ENCODE measurements around the gene ZNF225. TPM values are rescaled to one million over a fixed set of nuclear protein-coding genes. Genes with fewer than 3 reads are reported as not detected.

Gene ZNF225
- total and polyA plus RNA-seq, 9 of the 15 experiments (the other 6 are each of a cell fraction or from before 2014, with no cell fraction given): 1.4 to 4.2 (median 2.2) TPM

DNA sequence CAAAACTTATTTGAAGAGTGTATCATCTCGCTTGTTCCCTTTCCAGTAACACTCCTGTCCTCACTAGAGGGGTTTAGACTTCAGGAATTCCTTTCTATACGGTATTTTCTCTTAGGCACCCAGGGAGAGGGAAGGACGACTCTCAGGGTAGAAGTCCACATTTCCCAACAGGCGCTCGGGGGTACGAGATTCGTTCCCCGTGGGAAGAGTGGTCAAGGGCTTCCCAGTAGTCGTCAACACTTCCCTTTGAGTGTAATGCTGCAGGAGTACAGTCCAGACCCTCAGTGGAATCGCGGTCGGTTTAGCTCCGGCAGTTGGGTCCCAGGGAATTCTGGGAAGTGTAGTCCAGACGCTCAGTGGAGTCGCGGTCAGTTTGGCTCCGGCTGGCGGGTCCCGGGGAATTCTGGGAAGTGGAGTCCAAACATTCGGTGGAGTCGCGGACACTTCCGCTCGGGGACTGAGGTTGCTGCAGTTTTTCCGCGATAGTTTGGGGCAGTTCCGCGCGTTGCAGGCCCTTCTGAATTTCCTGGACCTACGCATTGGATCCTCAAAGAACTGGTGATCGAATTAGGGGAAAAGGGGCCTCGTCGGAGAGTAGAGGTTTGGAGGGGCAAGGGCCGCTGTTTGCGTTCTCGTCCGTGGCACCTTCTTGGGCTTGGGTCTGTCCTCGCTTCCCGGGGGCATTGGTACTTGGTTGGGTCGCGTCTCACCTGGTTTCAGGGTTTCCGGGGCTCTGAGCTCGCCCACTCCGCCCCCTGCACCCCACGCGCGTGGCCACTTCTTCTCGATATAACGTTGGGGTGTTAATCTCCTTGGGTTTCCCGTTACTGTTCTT lies 19.1 kb upstream of the ZNF225 start, which contains the start of gene ZNF224 (continued):
- TF ChIP-seq, protein P1, sequence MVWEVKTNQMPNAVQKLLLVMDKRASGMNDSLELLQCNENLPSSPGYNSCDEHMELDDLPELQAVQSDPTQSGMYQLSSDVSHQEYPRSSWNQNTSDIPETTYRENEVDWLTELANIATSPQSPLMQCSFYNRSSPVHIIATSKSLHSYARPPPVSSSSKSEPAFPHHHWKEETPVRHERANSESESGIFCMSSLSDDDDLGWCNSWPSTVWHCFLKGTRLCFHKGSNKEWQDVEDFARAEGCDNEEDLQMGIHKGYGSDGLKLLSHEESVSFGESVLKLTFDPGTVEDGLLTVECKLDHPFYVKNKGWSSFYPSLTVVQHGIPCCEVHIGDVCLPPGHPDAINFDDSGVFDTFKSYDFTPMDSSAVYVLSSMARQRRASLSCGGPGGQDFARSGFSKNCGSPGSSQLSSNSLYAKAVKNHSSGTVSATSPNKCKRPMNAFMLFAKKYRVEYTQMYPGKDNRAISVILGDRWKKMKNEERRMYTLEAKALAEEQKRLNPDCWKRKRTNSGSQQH (CRISPR knock-in tag; IDR thresholded peaks at IDR 0.05): no peak
- TF ChIP-seq MED1 (CRISPR knock-in tag; IDR thresholded peaks at IDR 0.05; ENCODE audit: borderline replicate concordance) (no peak), SRSF1 (IDR thresholded peaks at IDR 0.05; ENCODE audit: low read depth, low read length) (no peak), BCOR (IDR thresholded peaks at IDR 0.05) (no peak), ZNF140 (CRISPR knock-in tag; IDR thresholded peaks at IDR 0.05) (no peak), MEIS2 (IDR thresholded peaks at IDR 0.05; ENCODE audit: partially characterized antibody) (no peak), PML (IDR thresholded peaks at IDR 0.05; ENCODE audit: low read length) (no peak), FUS (optimal IDR thresholded peaks at IDR 0.05; ENCODE audit: low read depth, low read length) (no peak), HLTF (IDR thresholded peaks at IDR 0.05) (no peak), DPF2 (IDR thresholded peaks at IDR 0.05) (no peak), JUND (IDR thresholded peaks at IDR 0.05; ENCODE audit: borderline replicate concordance, low read depth, low read length) (peak; percentile 62; the same call in 1 of the 2 replicates), JUND (tag; IDR thresholded peaks at IDR 0.05; ENCODE audit: borderline replicate concordance, low read depth, low read length) (no peak; the same call in 2 of the 3 replicates), ZFP36 (IDR thresholded peaks at IDR 0.05; ENCODE audit: low read depth, low read length, partially characterized antibody) (no peak)
- TF ChIP-seq, protein P2, sequence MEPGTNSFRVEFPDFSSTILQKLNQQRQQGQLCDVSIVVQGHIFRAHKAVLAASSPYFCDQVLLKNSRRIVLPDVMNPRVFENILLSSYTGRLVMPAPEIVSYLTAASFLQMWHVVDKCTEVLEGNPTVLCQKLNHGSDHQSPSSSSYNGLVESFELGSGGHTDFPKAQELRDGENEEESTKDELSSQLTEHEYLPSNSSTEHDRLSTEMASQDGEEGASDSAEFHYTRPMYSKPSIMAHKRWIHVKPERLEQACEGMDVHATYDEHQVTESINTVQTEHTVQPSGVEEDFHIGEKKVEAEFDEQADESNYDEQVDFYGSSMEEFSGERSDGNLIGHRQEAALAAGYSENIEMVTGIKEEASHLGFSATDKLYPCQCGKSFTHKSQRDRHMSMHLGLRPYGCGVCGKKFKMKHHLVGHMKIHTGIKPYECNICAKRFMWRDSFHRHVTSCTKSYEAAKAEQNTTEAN (CRISPR knock-in tag; IDR thresholded peaks at IDR 0.05): no peak
- TF ChIP-seq, protein P3, sequence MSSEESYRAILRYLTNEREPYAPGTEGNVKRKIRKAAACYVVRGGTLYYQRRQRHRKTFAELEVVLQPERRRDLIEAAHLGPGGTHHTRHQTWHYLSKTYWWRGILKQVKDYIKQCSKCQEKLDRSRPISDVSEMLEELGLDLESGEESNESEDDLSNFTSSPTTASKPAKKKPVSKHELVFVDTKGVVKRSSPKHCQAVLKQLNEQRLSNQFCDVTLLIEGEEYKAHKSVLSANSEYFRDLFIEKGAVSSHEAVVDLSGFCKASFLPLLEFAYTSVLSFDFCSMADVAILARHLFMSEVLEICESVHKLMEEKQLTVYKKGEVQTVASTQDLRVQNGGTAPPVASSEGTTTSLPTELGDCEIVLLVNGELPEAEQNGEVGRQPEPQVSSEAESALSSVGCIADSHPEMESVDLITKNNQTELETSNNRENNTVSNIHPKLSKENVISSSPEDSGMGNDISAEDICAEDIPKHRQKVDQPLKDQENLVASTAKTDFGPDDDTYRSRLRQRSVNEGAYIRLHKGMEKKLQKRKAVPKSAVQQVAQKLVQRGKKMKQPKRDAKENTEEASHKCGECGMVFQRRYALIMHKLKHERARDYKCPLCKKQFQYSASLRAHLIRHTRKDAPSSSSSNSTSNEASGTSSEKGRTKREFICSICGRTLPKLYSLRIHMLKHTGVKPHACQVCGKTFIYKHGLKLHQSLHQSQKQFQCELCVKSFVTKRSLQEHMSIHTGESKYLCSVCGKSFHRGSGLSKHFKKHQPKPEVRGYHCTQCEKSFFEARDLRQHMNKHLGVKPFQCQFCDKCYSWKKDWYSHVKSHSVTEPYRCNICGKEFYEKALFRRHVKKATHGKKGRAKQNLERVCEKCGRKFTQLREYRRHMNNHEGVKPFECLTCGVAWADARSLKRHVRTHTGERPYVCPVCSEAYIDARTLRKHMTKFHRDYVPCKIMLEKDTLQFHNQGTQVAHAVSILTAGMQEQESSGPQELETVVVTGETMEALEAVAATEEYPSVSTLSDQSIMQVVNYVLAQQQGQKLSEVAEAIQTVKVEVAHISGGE (CRISPR knock-in tag; IDR thresholded peaks at IDR 0.05): peak; percentile 82 to 96 (median 93); a peak in 5 of 6 replicates
- TF ChIP-seq, protein P4, sequence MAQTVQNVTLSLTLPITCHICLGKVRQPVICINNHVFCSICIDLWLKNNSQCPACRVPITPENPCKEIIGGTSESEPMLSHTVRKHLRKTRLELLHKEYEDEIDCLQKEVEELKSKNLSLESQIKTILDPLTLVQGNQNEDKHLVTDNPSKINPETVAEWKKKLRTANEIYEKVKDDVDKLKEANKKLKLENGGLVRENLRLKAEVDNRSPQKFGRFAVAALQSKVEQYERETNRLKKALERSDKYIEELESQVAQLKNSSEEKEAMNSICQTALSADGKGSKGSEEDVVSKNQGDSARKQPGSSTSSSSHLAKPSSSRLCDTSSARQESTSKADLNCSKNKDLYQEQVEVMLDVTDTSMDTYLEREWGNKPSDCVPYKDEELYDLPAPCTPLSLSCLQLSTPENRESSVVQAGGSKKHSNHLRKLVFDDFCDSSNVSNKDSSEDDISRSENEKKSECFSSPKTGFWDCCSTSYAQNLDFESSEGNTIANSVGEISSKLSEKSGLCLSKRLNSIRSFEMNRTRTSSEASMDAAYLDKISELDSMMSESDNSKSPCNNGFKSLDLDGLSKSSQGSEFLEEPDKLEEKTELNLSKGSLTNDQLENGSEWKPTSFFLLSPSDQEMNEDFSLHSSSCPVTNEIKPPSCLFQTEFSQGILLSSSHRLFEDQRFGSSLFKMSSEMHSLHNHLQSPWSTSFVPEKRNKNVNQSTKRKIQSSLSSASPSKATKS (CRISPR knock-in tag; IDR thresholded peaks at IDR 0.05): no peak
- TF ChIP-seq, protein P5, sequence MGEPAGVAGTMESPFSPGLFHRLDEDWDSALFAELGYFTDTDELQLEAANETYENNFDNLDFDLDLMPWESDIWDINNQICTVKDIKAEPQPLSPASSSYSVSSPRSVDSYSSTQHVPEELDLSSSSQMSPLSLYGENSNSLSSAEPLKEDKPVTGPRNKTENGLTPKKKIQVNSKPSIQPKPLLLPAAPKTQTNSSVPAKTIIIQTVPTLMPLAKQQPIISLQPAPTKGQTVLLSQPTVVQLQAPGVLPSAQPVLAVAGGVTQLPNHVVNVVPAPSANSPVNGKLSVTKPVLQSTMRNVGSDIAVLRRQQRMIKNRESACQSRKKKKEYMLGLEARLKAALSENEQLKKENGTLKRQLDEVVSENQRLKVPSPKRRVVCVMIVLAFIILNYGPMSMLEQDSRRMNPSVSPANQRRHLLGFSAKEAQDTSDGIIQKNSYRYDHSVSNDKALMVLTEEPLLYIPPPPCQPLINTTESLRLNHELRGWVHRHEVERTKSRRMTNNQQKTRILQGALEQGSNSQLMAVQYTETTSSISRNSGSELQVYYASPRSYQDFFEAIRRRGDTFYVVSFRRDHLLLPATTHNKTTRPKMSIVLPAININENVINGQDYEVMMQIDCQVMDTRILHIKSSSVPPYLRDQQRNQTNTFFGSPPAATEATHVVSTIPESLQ (CRISPR knock-in tag; IDR thresholded peaks at IDR 0.05): no peak

Measured in K562 (cell line).